ENCODE results near the gene CRK.
A peak's percentile ranks its signal among the peaks of the same experiment; 100 is the strongest.

The CRK gene

GRCh38 chr17:1414634-1415033 is 41.4 kb downstream of the CRK start:
- TF ChIP-seq, protein P1, sequence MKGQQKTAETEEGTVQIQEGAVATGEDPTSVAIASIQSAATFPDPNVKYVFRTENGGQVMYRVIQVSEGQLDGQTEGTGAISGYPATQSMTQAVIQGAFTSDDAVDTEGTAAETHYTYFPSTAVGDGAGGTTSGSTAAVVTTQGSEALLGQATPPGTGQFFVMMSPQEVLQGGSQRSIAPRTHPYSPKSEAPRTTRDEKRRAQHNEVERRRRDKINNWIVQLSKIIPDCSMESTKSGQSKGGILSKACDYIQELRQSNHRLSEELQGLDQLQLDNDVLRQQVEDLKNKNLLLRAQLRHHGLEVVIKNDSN (IDR thresholded peaks at IDR 0.05): no peak
- no peak for TF ChIP-seq MAX (IDR thresholded peaks at IDR 0.05)
- TF ChIP-seq FOXM1 (IDR thresholded peaks at IDR 0.05; ENCODE audit: borderline replicate concordance, low read depth): no peak

DNA sequence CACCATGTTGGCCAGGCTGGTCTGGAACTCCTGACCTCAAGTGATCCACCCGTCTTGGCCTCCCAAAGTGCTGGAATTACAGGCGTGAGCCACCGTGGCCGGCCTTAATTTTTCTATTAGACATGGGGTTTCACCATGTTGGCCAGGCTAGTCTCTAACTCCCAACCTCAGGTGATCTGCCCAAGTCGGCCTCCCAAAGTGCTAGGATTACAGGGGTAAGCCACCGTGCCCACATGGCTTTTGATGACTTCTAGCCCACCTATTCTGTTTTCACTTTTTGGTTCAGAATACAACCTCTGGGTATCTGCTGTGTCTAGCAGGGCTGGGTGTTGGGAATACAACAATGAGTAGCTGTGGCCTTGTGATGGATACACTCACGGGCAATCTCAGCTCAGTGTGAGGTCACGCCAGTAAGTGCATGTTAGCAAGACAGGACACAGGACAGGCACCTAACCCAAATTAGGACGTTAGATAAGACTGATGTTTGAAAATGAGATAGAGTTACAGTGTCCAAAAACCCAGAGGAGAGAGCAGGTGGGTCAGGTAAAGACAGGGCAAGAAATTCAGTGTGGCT is 41.9 kb downstream of the CRK start:
- TF ChIP-seq TCF12 (IDR thresholded peaks at IDR 0.05; ENCODE audit: low read depth) (no peak), TAF1 (IDR thresholded peaks at IDR 0.05; ENCODE audit: low read depth) (no peak), FOXM1 (IDR thresholded peaks at IDR 0.05; ENCODE audit: borderline replicate concordance, low read depth) (no peak), NFIC (IDR thresholded peaks at IDR 0.05) (no peak), YY1 (IDR thresholded peaks at IDR 0.05; ENCODE audit: low read depth) (no peak), EGR1 (IDR thresholded peaks at IDR 0.05) (no peak), MAX (IDR thresholded peaks at IDR 0.05) (no peak), RAD21 (IDR thresholded peaks at IDR 0.05; ENCODE audit: low read depth) (no peak), CEBPB (IDR thresholded peaks at IDR 0.05) (no peak)

- TF ChIP-seq NFIC (IDR thresholded peaks at IDR 0.05): peak; percentile 54; the same call in 1 of the 2 replicates
- TF ChIP-seq REST (IDR thresholded peaks at IDR 0.05; ENCODE audit: low read depth): no peak
Measured at GRCh38 chr17:1413281-1413791, 42.7 kb downstream of the CRK start.

- no peak for TF ChIP-seq TAF1 (IDR thresholded peaks at IDR 0.05; ENCODE audit: low read depth)
- no peak for TF ChIP-seq ZBTB7A (IDR thresholded peaks at IDR 0.05; ENCODE audit: low read depth)
- TF ChIP-seq YY1 (IDR thresholded peaks at IDR 0.05; ENCODE audit: low read depth): no peak
- TF ChIP-seq REST (IDR thresholded peaks at IDR 0.05; ENCODE audit: low read depth): no peak
Measured at GRCh38 chr17:1412185-1413110, 43.6 kb downstream of the CRK start.

- TF ChIP-seq REST (IDR thresholded peaks at IDR 0.05; ENCODE audit: low read depth) (no peak), RAD21 (IDR thresholded peaks at IDR 0.05; ENCODE audit: low read depth) (no peak), FOXM1 (IDR thresholded peaks at IDR 0.05; ENCODE audit: borderline replicate concordance, low read depth) (no peak), YY1 (IDR thresholded peaks at IDR 0.05; ENCODE audit: low read depth) (no peak), CEBPB (IDR thresholded peaks at IDR 0.05) (no peak), TEAD4 (IDR thresholded peaks at IDR 0.05) (no peak), TAF1 (IDR thresholded peaks at IDR 0.05; ENCODE audit: low read depth) (no peak), ZBTB7A (IDR thresholded peaks at IDR 0.05; ENCODE audit: low read depth) (no peak), MAX (IDR thresholded peaks at IDR 0.05) (no peak), TCF12 (IDR thresholded peaks at IDR 0.05; ENCODE audit: low read depth) (no peak), EGR1 (IDR thresholded peaks at IDR 0.05) (no peak), NFIC (IDR thresholded peaks at IDR 0.05) (no peak), EP300 (IDR thresholded peaks at IDR 0.05; ENCODE audit: borderline replicate concordance) (no peak), CREB1 (IDR thresholded peaks at IDR 0.05; ENCODE audit: low read depth) (no peak)
- TF ChIP-seq, protein P1 (IDR thresholded peaks at IDR 0.05): no peak
Measured at GRCh38 chr17:1402262-1402586, 53.8 kb downstream of the CRK start.

Measured in Ishikawa (cell line).